OCI-LY3 (cell line): ENCODE data around the gene MYLK3.
"Not testable (repeated sequence)": the region's sequence is repeated elsewhere in the genome, so short reads cannot be mapped to it uniquely, and the experiment has no call there.

Experiments
- H2AFZ ChIP-seq: fragments of 200-600, 300-600 bp; shearing (Covaris generic); 2 replicates; pipeline ENCODE4 v1.6.0; 2014; ENCODE audit warnings: antibody characterized with exemption, low read depth, low read length
- H3K27ac ChIP-seq: fragments of 200-600, 300-600 bp; sonication (generic); 2 replicates; pipeline ENCODE4 v1.5.1; 2014; ENCODE audit warnings: mild to moderate bottlenecking, low read length, moderate library complexity, mixed read lengths
- H3K27me3 ChIP-seq: fragments of 200-600, 300-600 bp; sonication (generic); 2 replicates; pipeline ENCODE4 v1.6.1; 2014; ENCODE audit warnings: low read depth, low read length, mixed read lengths
- H3K36me3 ChIP-seq: fragments of 200-600, 300-600 bp; sonication (generic); replicated peaks from 2 replicates; pipeline ENCODE3; 2014; ENCODE audit warnings: low read depth, low read length, mixed read lengths
- H3K4me1 ChIP-seq: fragments of 300-600, 200-600 bp; sonication (generic); 2 replicates; pipeline ENCODE4 v1.6.1; 2014; ENCODE audit warnings: low read length, mixed read lengths
- H3K4me2 ChIP-seq: fragments of 200-600, 300-600 bp; sonication (generic); 2 replicates; pipeline ENCODE4 v1.6.1; 2014; ENCODE audit warnings: low read length, mixed read lengths
- H3K4me3 ChIP-seq: fragments of 300-600, 200-600 bp; sonication (generic); 2 replicates; pipeline ENCODE4 v1.5.1; 2014; ENCODE audit warnings: antibody characterized with exemption, mild to moderate bottlenecking, low read length, moderate library complexity
- H3K79me2 ChIP-seq: fragments of 300-600, 200-600 bp; shearing (Covaris generic); 2 replicates; pipeline ENCODE4 v1.6.1; 2014; ENCODE audit warnings: mild to moderate bottlenecking, low read length, mixed read lengths
- H3K9ac ChIP-seq: fragments of 300-600, 200-600 bp; shearing (Covaris generic); 2 replicates; pipeline ENCODE4 v1.6.0; 2014; ENCODE audit warnings: mild to moderate bottlenecking, low read length, moderate library complexity
- H3K9me3 ChIP-seq: fragments of 200-600, 300-600 bp; shearing (Covaris generic); 2 replicates; pipeline ENCODE4 v1.6.1; 2014; ENCODE audit warnings: low read length, mixed read lengths; ENCODE audit not compliant: insufficient read depth
- H4K20me1 ChIP-seq: fragments of 200-600, 300-600 bp; sonication (generic); 2 replicates; pipeline ENCODE4 v1.6.1; 2016; ENCODE audit warnings: low read length, mixed read lengths; ENCODE audit not compliant: insufficient read depth
- CTCF ChIP-seq: fragments of 200-600, 300-600 bp; sonication (generic); IDR thresholded peaks from 2 replicates; pipeline ENCODE4 v1.5.1; 2014; ENCODE audit warnings: antibody characterized with exemption, low read length, low read depth
- EZH2phosphoT487 ChIP-seq: fragments of 200-600 bp; shearing (Covaris generic); IDR thresholded peaks from 2 replicates; pipeline ENCODE4 v1.6.1; 2018; ENCODE audit warnings: antibody characterized with exemption, mixed run types, low read depth

The MYLK3 gene

GRCh38 chr16:46785076-46785845, 37.1 kb upstream of the MYLK3 start:
- Histone ChIP-seq H3K9ac (no peak overlapping the region), H3K79me2 (no peaks in the 10 kb centered on the region), H3K4me2 (no peak overlapping the region), H2AFZ (no peak overlapping the region), H3K36me3 (peaks cover 9% of the 10 kb centered on the region), H3K4me3 (no peak overlapping the region), H3K27me3 (0 out of 2 replicates have a peak, but pooled peaks cover 3% of the 10 kb centered on the region), H3K9me3 (peaks cover 9% of the 10 kb centered on the region), H3K27ac (no peak overlapping the region), H3K4me1 (peaks cover 33% of the 10 kb centered on the region), H4K20me1 (no peaks in the 10 kb centered on the region)
- TF ChIP-seq EZH2phosphoT487 (no peak), CTCF (no peak)

GRCh38 chr16:46784569-46784968, 36.4 kb upstream of the MYLK3 start:
- not testable (repeated sequence) for H3K27ac ChIP-seq, H3K9me3 ChIP-seq, H3K36me3 ChIP-seq, H3K79me2 ChIP-seq, H3K9ac ChIP-seq, H3K4me3 ChIP-seq, H2AFZ ChIP-seq, H3K4me2 ChIP-seq, H3K27me3 ChIP-seq, H4K20me1 ChIP-seq
- peaks cover 31% of the 10 kb centered on the region for H3K4me1 ChIP-seq

GRCh38 chr16:46783800-46784199, 35.7 kb upstream of the MYLK3 start:
- Histone ChIP-seq H3K4me1 (peaks cover 23% of the 10 kb centered on the region), H3K27ac (no peak overlapping the region), H4K20me1 (no peaks in the 10 kb centered on the region)

GRCh38 chr16:46782320-46782719, 34.2 kb upstream of the MYLK3 start:
- H4K20me1 ChIP-seq = no peaks in the 10 kb centered on the region
- no peak for TF ChIP-seq CTCF

More at GRCh38 chr16:46783800-46784199, 35.7 kb upstream of the MYLK3 start:
- H3K9ac ChIP-seq = no peak overlapping the region
- peaks cover 9% of the 10 kb centered on the region for H3K9me3 ChIP-seq
- H3K4me2 ChIP-seq = no peak overlapping the region
- H3K36me3 ChIP-seq = peaks cover 9% of the 10 kb centered on the region
- TF ChIP-seq CTCF (no peak), EZH2phosphoT487 (no peak)
- H2AFZ ChIP-seq = no peak overlapping the region
- H3K79me2 ChIP-seq = no peaks in the 10 kb centered on the region
- no peak overlapping the region for H3K4me3 ChIP-seq
- H3K27me3 ChIP-seq = 0 out of 2 replicates have a peak, but pooled peaks cover 3% of the 10 kb centered on the region

More at GRCh38 chr16:46782320-46782719, 34.2 kb upstream of the MYLK3 start:
- H3K36me3 ChIP-seq = peaks cover 9% of the 10 kb centered on the region
- peaks cover 9% of the 10 kb centered on the region for H3K9me3 ChIP-seq
- H3K4me1 ChIP-seq = peaks cover 10% of the 10 kb centered on the region
- no peak overlapping the region for H2AFZ ChIP-seq
- no peak overlapping the region for H3K4me3 ChIP-seq
- H3K27me3 ChIP-seq = 0 out of 2 replicates have a peak, but pooled peaks cover 3% of the 10 kb centered on the region
- H3K9ac ChIP-seq = no peak overlapping the region
- H3K27ac ChIP-seq = no peak overlapping the region
- H3K4me2 ChIP-seq = no peak overlapping the region
- H3K79me2 ChIP-seq = no peaks in the 10 kb centered on the region
